ENCODE data around the gene CCNY. TPM values are rescaled to one million over a fixed set of nuclear protein-coding genes. Genes with fewer than 3 reads are reported as not detected.

The CCNY gene
- total and polyA plus RNA-seq, 2 experiments from 2014 or later: 38.9 to 79.9 TPM

GRCh38 chr10:35487336-35488034 is 151.2 kb downstream of the CCNY start:
- DNase-seq (ENCODE audit: low read depth in 1 of 2, low spot score in 1 of 2): no peak
- H3K27ac ChIP-seq: no peak overlapping the region

DNA sequence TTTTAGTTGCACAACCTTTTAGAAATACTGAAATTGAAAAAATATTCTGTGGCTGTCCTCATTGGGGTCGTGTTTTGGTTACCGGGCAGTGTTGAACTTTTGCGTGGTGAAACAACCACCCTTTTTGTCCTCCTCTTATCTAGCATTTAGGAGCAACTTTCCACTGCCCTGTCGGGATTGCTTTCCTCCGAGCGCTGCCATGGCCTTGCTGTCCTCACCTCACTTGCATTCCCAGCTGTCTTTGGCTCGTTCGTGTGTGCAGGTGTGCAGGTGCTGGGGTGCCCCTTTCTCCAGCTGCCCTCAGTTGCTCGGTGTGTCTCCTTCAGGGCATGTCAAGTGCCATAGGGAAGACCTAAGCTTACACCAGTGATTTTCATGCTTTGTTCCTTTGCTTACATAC is 151.9 kb downstream of the CCNY start:
- H3K4me1 ChIP-seq (ENCODE audit: low read depth): peaks cover 9% of the 10 kb centered on the region
- no peak overlapping the region for H3K27ac ChIP-seq
- no peaks in the 10 kb centered on the region for H3K27me3 ChIP-seq
- no peaks in the 10 kb centered on the region for H3K9me3 ChIP-seq (ENCODE audit: low read depth)
- H3K36me3 ChIP-seq: no peaks in the 10 kb centered on the region
- DNase-seq (ENCODE audit: low read depth in 1 of 2, low spot score in 1 of 2): no peak
- TF ChIP-seq CTCF (IDR thresholded peaks at IDR 0.05; ENCODE audit: low read depth, low read length): no peak
- no peak overlapping the region for H3K4me3 ChIP-seq

More at GRCh38 chr10:35487336-35488034, 151.2 kb downstream of the CCNY start:
- no peak for TF ChIP-seq CTCF (IDR thresholded peaks at IDR 0.05; ENCODE audit: low read depth, low read length)
- Histone ChIP-seq H3K4me1 (ENCODE audit: low read depth) (peaks cover 3% of the 10 kb centered on the region), H3K9me3 (ENCODE audit: low read depth) (no peaks in the 10 kb centered on the region), H3K36me3 (no peaks in the 10 kb centered on the region), H3K4me3 (no peak overlapping the region), H3K27me3 (no peaks in the 10 kb centered on the region)

- H3K27me3 ChIP-seq: no peaks in the 10 kb centered on the region
- H3K27ac ChIP-seq: peak overlapping the region; percentile 0
- TF ChIP-seq CTCF (IDR thresholded peaks at IDR 0.05; ENCODE audit: low read depth, low read length): no peak
- H3K4me3 ChIP-seq: no peak overlapping the region
- H3K9me3 ChIP-seq (ENCODE audit: low read depth): no peaks in the 10 kb centered on the region
- DNase-seq (ENCODE audit: low read depth in 1 of 2, low spot score in 1 of 2): no peak
- H3K4me1 ChIP-seq (ENCODE audit: low read depth): peaks cover 15% of the 10 kb centered on the region
- no peaks in the 10 kb centered on the region for H3K36me3 ChIP-seq
Observed at GRCh38 chr10:35492386-35493195, 156.3 kb downstream of the CCNY start.

GRCh38 chr10:35493196-35494118 is 157.1 kb downstream of the CCNY start:
- TF ChIP-seq CTCF (IDR thresholded peaks at IDR 0.05; ENCODE audit: low read depth, low read length): no peak
- H3K27ac ChIP-seq: peak overlapping the region; percentile 0
- no peaks in the 10 kb centered on the region for H3K27me3 ChIP-seq

DNA sequence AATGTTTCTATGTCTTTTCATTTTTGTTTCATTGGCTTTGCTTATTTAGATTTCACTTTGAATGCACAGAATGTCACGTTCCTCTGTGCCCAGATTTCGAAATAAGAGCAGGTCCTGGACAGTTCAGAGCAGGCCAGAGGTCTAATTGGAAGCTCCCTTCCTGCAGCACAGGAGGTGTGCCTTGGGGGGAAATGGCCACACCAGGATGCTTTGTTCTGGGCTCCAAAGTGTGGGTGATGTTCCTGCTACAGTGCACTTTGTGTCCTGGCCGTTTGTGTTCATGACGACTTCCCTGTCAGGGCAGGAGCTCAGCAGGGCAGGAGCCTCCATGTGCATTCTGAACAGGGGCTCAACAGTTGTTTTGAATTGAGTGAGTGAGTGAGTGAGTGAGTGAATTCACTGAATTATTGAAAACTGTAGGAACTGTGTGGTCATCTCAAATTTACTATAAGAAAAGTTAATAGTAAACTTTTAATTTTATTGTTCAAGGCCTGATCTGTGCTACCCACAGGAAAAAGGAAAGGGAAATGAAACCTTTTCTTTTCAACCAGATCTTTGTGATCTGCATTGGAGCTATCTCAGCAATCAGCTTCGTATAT is 159.3 kb downstream of the CCNY start:
- no peaks in the 10 kb centered on the region for H3K9me3 ChIP-seq (ENCODE audit: low read depth)
- H3K36me3 ChIP-seq: no peaks in the 10 kb centered on the region
- DNase-seq (ENCODE audit: low read depth in 1 of 2, low spot score in 1 of 2): no peak
- H3K4me1 ChIP-seq (ENCODE audit: low read depth): peaks cover 15% of the 10 kb centered on the region
- no peak overlapping the region for H3K27ac ChIP-seq
- TF ChIP-seq CTCF (IDR thresholded peaks at IDR 0.05; ENCODE audit: low read depth, low read length): no peak
- H3K27me3 ChIP-seq: no peaks in the 10 kb centered on the region
- H3K4me3 ChIP-seq: no peak overlapping the region

More at GRCh38 chr10:35493196-35494118, 157.1 kb downstream of the CCNY start:
- Histone ChIP-seq H3K4me3 (no peak overlapping the region), H3K36me3 (no peaks in the 10 kb centered on the region), H3K9me3 (ENCODE audit: low read depth) (no peaks in the 10 kb centered on the region), H3K4me1 (ENCODE audit: low read depth) (peaks cover 15% of the 10 kb centered on the region)
- DNase-seq (ENCODE audit: low read depth in 1 of 2, low spot score in 1 of 2): no peak

Data from cardiac muscle cell (in vitro differentiated cells and primary cell).